NCI-H345 treated with DMSO at 0.1 percent for 48 hours (cell line): ENCODE data around the gene PCDHB5.
"Not testable (repeated sequence)": the region's sequence is repeated elsewhere in the genome, so short reads cannot be mapped to it uniquely, and the experiment has no call there.

Source experiments
- DNase-seq: peaks from one replicate; lab custom pipeline; 2025; ENCODE audit not compliant: unreplicated experiment; lab: John Stamatoyannopoulos, UW

PCDHB5 gene

GRCh38 chr5:141151632-141152031 lies 16.6 kb downstream of the PCDHB5 start:
- DNase-seq = not testable (repeated sequence)

- DNase-seq = not testable (repeated sequence)
Observed at GRCh38 chr5:141152096-141152495, 17.1 kb downstream of the PCDHB5 start.

DNA sequence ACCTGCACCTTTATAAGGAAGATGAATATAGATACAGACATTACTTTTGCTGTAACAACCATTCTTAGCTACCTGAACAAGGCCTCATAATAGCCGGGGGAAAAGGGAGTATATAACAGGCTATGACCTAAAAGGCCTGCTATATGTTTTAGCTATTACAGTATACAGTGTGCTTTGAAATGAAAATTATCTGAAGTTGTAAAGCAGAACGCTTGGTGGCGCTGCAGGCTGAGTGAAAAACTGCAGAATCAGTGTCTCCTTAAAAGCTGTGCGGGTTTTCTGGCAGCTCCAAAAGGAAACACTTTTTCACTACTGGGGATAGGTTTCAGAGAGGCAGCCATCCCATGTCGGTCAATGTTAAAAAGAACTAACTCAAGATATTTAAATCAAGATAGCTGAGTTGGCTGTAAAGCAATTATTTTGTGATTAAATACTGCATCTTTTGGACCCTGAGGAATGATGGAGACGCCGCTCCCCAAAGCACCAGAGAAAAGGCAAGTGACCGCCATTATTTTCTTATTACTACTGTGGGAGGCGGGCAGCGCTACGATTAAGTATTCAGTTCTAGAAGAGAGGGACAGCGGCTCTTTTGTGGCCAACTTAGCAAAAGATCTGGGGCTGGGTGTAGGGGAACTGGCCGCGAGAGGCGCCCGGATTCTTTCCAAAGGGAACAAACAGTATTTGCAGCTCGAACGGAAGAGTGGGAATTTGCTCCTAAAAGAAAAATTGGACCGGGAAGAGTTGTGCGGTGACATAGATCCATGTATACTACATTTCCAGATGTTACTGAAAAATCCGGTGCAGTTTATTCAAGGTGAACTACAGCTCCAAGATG lies 20.8 kb downstream of the PCDHB5 start:
- no peak for DNase-seq

GRCh38 chr5:141157356-141157755 lies 22.4 kb downstream of the PCDHB5 start:
- not testable (repeated sequence) for DNase-seq

DNA sequence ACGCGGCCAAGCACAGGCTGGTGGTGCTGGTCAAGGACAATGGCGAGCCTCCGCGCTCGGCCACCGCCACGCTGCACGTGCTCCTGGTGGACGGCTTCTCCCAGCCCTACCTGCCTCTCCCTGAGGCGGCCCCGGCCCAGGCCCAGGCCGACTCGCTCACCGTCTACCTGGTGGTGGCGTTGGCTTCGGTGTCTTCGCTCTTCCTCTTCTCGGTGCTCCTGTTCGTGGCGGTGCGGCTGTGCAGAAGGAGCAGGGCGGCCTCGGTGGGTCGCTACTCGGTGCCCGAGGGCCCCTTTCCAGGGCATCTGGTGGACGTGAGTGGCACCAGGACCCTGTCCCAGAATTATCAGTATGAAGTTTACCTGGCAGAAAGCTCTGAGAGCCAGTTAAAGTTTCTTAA lies 22.9 kb downstream of the PCDHB5 start:
- DNase-seq = not testable (repeated sequence)

- DNase-seq = no peak
Observed at GRCh38 chr5:141172381-141173204, 37.6 kb downstream of the PCDHB5 start, which contains the start of gene PCDHB7. TSS of gene PCDHB7 (plus strand) at chr5:141172644. CDS start at chr5:141172836, 192 bp downstream.

DNA sequence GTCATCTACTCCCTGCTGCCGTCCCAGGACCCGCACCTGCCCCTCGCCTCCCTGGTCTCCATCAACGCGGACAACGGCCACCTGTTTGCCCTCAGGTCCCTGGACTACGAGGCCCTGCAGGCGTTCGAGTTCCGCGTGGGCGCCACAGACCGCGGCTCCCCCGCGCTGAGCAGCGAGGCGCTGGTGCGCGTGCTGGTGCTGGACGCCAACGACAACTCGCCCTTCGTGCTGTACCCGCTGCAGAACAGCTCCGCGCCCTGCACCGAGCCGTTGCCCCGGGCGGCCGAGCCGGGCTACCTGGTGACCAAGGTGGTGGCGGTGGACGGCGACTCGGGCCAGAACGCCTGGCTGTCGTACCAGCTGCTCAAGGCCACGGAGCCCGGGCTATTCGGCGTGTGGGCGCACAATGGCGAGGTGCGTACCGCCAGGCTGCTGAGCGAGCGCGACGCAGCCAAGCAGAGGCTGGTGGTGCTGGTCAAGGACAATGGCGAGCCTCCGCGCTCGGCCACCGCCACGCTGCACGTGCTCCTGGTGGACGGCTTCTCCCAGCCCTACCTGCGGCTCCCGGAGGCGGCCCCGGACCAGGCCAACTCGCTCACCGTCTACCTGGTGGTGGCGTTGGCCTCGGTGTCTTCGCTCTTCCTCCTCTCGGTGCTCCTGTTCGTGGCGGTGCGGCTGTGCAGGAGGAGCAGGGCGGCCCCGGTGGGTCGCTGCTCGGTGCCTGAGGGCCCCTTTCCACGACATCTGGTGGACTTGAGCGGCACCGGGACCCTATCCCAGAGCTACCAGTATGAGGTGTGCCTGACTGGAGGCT lies 39.5 kb downstream of the PCDHB5 start:
- not testable (repeated sequence) for DNase-seq

- DNase-seq = no peak
Observed at GRCh38 chr5:141175933-141176332, 40.9 kb downstream of the PCDHB5 start.

GRCh38 chr5:141177577-141178191 lies 42.7 kb downstream of the PCDHB5 start, which contains the start of gene PCDHB8:
TSS of gene PCDHB8 (plus strand) at chr5:141177790. CDS start at chr5:141178035, 245 bp downstream.
- not testable (repeated sequence) for DNase-seq

GRCh38 chr5:141179371-141179770 lies 44.4 kb downstream of the PCDHB5 start:
- DNase-seq = not testable (repeated sequence)

DNA sequence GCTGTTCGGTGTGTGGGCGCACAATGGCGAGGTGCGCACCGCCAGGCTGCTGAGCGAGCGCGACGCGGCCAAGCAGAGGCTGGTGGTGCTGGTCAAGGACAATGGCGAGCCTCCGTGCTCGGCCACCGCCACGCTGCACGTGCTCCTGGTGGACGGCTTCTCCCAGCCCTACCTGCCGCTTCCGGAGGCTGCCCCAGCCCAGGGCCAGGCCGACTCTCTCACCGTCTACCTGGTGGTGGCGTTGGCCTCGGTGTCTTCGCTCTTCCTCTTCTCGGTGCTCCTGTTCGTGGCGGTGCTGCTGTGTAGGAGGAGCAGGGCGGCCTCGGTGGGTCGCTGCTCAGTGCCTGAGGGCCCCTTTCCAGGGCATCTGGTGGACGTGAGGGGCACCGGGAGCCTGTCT lies 44.9 kb downstream of the PCDHB5 start:
- not testable (repeated sequence) for DNase-seq

DNA sequence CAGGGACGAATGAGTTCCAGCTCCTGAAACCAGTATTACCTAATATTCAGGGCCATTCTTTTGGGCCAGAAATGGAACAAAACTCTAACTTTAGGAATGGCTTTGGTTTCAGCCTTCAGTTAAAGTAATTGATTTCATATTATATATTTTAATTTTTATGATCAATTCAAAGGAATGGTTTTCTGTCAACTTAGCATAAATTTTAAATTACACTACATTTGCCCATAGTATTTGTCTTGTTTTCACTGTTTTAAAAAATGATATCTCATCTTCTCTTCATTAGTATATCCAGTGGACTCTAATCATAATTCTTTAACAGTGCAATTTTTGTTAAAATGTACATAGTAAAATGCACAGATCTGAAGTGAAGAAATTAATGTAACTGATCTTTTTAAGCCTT lies 45.3 kb downstream of the PCDHB5 start:
- DNase-seq = no peak

DNA sequence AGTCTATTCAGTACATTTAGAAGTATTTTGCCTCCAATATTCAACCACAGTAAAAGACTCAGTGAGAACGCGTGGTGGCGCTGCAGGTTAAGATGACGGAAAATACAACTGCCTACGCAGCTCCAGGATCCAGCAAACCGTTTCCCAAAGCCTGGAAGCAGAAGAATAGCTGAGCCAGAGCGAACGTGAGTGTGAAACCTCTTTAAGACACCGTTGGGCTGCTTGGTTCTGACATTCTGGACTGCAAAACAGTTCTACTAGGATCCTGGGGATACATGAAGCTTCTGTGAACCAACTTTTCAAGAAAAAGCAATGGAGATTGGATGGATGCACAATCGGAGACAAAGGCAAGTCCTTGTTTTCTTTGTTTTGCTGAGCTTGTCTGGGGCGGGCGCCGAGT lies 47.2 kb downstream of the PCDHB5 start, which contains the start of gene PCDHB16:
Gene PCDHB16 (plus strand): TSS at position 140 of the 400 bp plus-strand sequence. CDS start 173 bp downstream, at position 313.
- no peak for DNase-seq

DNA sequence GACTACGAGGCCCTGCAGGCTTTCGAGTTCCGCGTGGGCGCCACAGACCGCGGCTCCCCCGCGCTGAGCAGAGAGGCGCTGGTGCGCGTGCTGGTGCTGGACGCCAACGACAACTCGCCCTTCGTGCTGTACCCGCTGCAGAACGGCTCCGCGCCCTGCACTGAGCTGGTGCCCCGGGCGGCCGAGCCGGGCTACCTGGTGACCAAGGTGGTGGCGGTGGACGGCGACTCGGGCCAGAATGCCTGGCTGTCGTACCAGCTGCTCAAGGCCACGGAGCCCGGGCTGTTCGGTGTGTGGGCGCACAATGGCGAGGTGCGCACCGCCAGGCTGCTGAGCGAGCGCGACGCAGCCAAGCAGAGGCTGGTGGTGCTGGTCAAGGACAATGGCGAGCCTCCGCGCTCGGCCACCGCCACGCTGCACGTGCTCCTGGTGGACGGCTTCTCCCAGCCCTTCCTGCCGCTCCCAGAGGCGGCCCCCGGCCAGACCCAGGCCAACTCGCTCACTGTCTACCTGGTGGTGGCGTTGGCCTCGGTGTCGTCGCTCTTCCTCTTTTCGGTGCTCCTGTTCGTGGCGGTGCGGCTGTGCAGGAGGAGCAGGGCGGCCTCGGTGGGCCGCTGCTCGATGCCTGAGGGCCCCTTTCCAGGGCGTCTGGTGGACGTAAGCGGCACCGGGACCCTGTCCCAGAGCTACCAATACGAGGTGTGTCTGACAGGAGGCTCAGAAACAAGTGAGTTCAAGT lies 49.3 kb downstream of the PCDHB5 start:
- not testable (repeated sequence) for DNase-seq

GRCh38 chr5:141186897-141187512 lies 52.0 kb downstream of the PCDHB5 start, which contains the start of gene PCDHB9:
TSS of gene PCDHB9 (plus strand) at chr5:141187161. CDS start at chr5:141187319, 158 bp downstream.
- peak; percentile 70 for DNase-seq
